Liver (tissue), 3 donors: ENCODE data around the gene NEURL1.

Source experiments
- SP1 ChIP-seq: IDR thresholded peaks from 2 replicates; pipeline ENCODE4 v1.6.1; 2018; ENCODE audit warnings: antibody characterized with exemption, mild to moderate bottlenecking
- TAF1 ChIP-seq: conservative IDR thresholded peaks from 2 replicates; pipeline ENCODE4 v1.6.1; 2016; ENCODE audit warnings: antibody characterized with exemption, mild to moderate bottlenecking
- TF ChIP-seq, protein P1 (sequence below): fragments of 150-350 bp; IDR thresholded peaks from 2 replicates; pipeline ENCODE4 v1.5.1; 2017; ENCODE audit warnings: improper control_type of control experiment, low read depth, low read length; ENCODE audit not compliant: missing input control
- TF ChIP-seq, protein P2 (sequence below): IDR thresholded peaks from 2 replicates; pipeline ENCODE4 v1.6.1; 2016; ENCODE audit warnings: antibody characterized with exemption
- TF ChIP-seq, protein P3 (sequence below): IDR thresholded peaks from 2 replicates; pipeline ENCODE4 v1.6.1; 2016; ENCODE audit warnings: antibody characterized with exemption
- donor health status: healthy.
- donor health status: healthy.

DNA sequence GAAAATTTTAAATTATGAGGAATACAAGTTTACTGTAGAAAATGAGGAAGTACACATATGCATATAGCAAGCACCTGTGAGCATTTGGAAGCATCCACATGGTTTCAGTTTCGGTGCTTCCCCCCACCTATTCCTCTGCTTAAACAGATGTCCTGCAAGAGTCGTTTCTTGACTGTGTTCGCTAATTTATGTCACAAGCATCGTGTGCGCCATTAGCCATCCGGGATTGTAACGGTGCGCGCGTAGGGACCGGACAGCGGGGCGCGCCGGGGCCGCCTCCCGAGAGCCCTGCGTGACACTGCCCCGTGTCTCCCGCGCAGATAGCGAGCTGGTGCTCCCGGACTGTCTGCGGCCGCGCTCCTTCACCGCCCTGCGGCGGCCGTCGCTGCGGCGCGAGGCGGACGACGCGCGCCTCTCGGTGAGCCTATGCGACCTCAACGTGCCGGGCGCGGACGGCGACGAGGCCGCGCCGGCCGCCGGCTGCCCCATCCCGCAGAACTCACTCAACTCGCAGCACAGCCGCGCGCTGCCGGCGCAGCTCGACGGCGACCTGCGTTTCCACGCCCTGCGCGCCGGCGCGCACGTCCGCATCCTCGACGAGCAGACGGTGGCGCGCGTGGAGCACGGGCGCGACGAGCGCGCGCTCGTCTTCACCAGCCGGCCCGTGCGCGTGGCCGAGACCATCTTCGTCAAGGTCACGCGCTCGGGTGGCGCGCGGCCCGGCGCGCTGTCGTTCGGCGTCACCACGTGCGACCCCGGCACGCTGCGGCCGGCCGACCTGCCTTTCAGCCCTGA is 90.9 kb downstream of the NEURL1 start:
- TF ChIP-seq, protein P1, sequence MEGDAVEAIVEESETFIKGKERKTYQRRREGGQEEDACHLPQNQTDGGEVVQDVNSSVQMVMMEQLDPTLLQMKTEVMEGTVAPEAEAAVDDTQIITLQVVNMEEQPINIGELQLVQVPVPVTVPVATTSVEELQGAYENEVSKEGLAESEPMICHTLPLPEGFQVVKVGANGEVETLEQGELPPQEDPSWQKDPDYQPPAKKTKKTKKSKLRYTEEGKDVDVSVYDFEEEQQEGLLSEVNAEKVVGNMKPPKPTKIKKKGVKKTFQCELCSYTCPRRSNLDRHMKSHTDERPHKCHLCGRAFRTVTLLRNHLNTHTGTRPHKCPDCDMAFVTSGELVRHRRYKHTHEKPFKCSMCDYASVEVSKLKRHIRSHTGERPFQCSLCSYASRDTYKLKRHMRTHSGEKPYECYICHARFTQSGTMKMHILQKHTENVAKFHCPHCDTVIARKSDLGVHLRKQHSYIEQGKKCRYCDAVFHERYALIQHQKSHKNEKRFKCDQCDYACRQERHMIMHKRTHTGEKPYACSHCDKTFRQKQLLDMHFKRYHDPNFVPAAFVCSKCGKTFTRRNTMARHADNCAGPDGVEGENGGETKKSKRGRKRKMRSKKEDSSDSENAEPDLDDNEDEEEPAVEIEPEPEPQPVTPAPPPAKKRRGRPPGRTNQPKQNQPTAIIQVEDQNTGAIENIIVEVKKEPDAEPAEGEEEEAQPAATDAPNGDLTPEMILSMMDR = no peak
- TF ChIP-seq TAF1 (no peak), SP1 (no peak)
- TF ChIP-seq, protein P2, sequence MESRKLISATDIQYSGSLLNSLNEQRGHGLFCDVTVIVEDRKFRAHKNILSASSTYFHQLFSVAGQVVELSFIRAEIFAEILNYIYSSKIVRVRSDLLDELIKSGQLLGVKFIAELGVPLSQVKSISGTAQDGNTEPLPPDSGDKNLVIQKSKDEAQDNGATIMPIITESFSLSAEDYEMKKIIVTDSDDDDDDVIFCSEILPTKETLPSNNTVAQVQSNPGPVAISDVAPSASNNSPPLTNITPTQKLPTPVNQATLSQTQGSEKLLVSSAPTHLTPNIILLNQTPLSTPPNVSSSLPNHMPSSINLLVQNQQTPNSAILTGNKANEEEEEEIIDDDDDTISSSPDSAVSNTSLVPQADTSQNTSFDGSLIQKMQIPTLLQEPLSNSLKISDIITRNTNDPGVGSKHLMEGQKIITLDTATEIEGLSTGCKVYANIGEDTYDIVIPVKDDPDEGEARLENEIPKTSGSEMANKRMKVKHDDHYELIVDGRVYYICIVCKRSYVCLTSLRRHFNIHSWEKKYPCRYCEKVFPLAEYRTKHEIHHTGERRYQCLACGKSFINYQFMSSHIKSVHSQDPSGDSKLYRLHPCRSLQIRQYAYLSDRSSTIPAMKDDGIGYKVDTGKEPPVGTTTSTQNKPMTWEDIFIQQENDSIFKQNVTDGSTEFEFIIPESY = no peak
- TF ChIP-seq, protein P3, sequence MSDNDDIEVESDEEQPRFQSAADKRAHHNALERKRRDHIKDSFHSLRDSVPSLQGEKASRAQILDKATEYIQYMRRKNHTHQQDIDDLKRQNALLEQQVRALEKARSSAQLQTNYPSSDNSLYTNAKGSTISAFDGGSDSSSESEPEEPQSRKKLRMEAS = no peak
